HL-60 (cell line): ENCODE measurements around the gene MED29.

Experiments
- DNase-seq, 2 experiments: peaks; one replicate each; pipeline ENCODE4 v3.0.0-alpha.2; 2010 to 2020; ENCODE audit warnings: low read depth in 1 of 2, low spot score in 1 of 2
- H3K27ac ChIP-seq: fragments of 250-450 bp; sonication (Bioruptor Pico); replicated peaks from 2 replicates; pipeline ENCODE4 v1.5.1; 2020; ENCODE audit warnings: mild to moderate bottlenecking, moderate library complexity
- H3K27me3 ChIP-seq: fragments of 250-450 bp; sonication (Bioruptor Pico); 2 replicates; pipeline ENCODE4 v1.5.1; 2021; ENCODE audit warnings: mild to moderate bottlenecking, moderate library complexity; ENCODE audit not compliant: insufficient read depth, poor library complexity, severe bottlenecking
- H3K4me3 ChIP-seq: replicated peaks from 2 replicates; pipeline ENCODE4 v1.5.1; 2011; ENCODE audit warnings: mild to moderate bottlenecking, control low read depth, low read length; ENCODE audit not compliant: insufficient read depth
- CTCF ChIP-seq: IDR thresholded peaks from one replicate; pipeline ENCODE4 v1.5.1; 2011; ENCODE audit warnings: low read length, control low read depth, inconsistent platforms; ENCODE audit not compliant: insufficient read depth
- GABPA ChIP-seq: IDR thresholded peaks from 2 replicates; pipeline ENCODE4 v1.6.1; 2012; ENCODE audit warnings: low read depth
- POLR2AphosphoS5 ChIP-seq: IDR thresholded peaks from 2 replicates; pipeline ENCODE4 v1.6.1; 2012; ENCODE audit warnings: low read depth
- REST ChIP-seq: IDR thresholded peaks from 2 replicates; pipeline ENCODE4 v1.6.1; 2012; ENCODE audit warnings: low read depth; ENCODE audit not compliant: insufficient replicate concordance
- SPI1 ChIP-seq: IDR thresholded peaks from 2 replicates; pipeline ENCODE4 v1.6.1; 2012; ENCODE audit warnings: low read depth, mild to moderate bottlenecking, borderline replicate concordance

The MED29 gene

DNA sequence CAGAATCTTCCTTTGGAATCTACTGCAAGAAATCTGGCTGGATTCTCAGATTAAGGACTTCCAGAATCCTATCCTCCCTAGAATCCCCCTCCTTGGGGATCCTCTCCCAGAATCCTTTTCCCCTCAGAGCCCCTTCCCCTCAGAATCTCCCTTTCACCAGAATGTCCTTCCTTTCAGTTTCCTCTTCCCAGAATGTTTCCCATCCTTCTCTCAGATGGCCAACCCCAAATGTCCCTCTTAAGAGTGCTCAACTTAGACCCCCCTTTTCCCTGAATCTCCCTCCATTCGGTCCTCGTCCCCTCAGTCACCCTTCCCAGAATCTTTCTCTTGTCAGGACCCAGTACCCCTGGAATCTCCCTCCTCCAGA is 45.2 kb downstream of the MED29 start:
- Histone ChIP-seq H3K27me3 (no peaks in the 10 kb centered on the region), H3K4me3 (peak overlapping the region; percentile 46), H3K27ac (peak overlapping the region; percentile 88)
- no peak for DNase-seq
- TF ChIP-seq CTCF (no peak), REST (no peak)

DNA sequence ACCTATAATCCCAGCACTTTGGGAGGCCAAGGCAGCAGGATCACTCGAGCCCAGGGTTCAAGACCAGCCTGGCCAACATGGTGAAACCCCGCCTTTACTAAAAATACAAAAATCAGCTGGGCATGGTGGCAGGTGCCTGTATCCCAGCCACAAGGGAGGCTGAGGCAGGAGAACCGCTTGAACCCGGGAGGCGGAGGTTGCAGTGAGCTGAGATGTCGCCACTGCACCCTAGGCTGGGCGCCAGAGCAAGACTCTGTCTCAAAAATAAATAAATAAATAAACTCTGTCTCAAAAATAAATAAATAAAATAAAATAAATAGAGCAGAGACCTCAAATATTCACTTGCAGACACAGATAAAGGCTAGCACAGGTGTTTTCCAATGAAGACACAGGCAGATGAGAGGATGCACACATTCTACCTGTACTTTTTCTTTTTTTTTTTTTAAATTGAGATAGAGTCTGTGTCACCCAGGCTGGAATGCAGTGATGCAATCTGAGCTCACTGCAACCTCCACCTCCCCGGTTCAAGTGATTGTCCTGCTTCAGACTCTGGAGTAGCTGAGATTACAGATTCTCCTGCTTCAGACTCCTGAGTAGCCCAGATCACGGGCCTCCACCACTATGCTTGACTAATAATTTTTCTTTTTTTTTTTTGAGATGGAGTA is 47.2 kb downstream of the MED29 start:
- Histone ChIP-seq H3K27me3 (no peaks in the 10 kb centered on the region), H3K4me3 (no peak overlapping the region), H3K27ac (no peak overlapping the region)
- no peak for TF ChIP-seq CTCF
- no peak for TF ChIP-seq SPI1
- no peak for TF ChIP-seq GABPA
- TF ChIP-seq REST: no peak
- TF ChIP-seq POLR2AphosphoS5: no peak
- DNase-seq: no peak

- no peaks in the 10 kb centered on the region for H3K27me3 ChIP-seq
- no peak for TF ChIP-seq CTCF
- TF ChIP-seq SPI1: no peak
- TF ChIP-seq GABPA: no peak
- no peak for TF ChIP-seq REST
- no peak for TF ChIP-seq POLR2AphosphoS5
- H3K27ac ChIP-seq: peak overlapping the region; percentile 78
- DNase-seq: no peak
- H3K4me3 ChIP-seq: peak overlapping the region; percentile 81
Measured at GRCh38 chr19:39444598-39445195, 53.5 kb downstream of the MED29 start.
